Subcutaneous adipose tissue (tissue), 4 donors: Measurements from ENCODE around the gene ADAMTS18. TPM values are rescaled to one million over a fixed set of nuclear protein-coding genes. Genes with fewer than 3 reads are reported as not detected.

Experiments used
- total RNA-seq, 4 donors: library from RNA; depleted of rRNA; stranded (reverse); fragments of >200 nt; gene quantifications; one replicate each; pipeline ENCODE4 v1.1.0, GENCODE V29; 2016
- TF ChIP-seq, protein P1 (sequence below): fragments of 450-650 bp; IDR thresholded peaks from one replicate; pipeline ENCODE4 v1.5.1; 2016; ENCODE audit warnings: low read depth, mild to moderate bottlenecking, control low read depth, antibody characterized with exemption, moderate library complexity

ADAMTS18 gene
- total RNA-seq, 4 donors from 2014 or later, result 1.1 to 20.9 (median 3.1) TPM

DNA sequence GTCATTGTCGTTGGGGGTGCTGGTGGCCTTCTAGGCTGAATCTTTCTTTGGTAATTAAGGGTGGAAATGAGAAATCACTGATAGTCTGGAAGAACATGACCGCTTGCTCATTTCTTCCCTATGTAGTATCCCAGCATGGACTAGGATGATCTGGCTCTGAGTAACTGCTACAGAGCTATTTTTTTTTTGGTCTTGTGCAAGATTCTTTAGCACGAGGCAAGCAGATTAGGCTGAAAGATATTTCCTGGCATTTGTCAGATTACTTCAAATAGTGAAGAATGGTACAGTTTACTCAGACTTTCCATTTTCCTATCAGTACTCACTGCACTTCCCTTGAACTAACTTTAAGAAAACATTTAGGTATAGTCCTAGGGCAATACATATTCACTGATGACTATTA is 146.6 kb downstream of the ADAMTS18 start:
- TF ChIP-seq, protein P1, sequence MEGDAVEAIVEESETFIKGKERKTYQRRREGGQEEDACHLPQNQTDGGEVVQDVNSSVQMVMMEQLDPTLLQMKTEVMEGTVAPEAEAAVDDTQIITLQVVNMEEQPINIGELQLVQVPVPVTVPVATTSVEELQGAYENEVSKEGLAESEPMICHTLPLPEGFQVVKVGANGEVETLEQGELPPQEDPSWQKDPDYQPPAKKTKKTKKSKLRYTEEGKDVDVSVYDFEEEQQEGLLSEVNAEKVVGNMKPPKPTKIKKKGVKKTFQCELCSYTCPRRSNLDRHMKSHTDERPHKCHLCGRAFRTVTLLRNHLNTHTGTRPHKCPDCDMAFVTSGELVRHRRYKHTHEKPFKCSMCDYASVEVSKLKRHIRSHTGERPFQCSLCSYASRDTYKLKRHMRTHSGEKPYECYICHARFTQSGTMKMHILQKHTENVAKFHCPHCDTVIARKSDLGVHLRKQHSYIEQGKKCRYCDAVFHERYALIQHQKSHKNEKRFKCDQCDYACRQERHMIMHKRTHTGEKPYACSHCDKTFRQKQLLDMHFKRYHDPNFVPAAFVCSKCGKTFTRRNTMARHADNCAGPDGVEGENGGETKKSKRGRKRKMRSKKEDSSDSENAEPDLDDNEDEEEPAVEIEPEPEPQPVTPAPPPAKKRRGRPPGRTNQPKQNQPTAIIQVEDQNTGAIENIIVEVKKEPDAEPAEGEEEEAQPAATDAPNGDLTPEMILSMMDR, result no peak

DNA sequence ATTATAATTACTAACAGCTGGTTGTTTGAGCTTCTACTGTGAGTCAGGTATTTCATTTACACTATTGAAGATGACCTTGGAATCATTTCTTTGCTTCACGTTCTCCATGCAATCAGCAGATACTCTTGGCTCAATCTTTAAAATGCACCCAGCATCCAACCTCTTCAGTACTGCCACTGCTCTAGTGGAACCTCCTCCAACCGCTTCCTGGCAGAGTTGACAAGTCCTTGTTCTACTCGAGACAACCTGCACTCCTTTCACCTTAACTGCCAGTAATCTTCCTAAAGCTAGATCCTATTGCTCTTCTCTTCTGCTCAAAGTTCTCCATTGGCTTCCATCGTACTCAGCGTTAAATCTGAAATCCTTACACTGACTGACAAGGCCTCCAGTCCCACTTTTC is 149.2 kb downstream of the ADAMTS18 start:
- TF ChIP-seq, protein P1, result no peak

GRCh38 chr16:77282345-77282744 is 152.5 kb downstream of the ADAMTS18 start:
- TF ChIP-seq, protein P1, result no peak

DNA sequence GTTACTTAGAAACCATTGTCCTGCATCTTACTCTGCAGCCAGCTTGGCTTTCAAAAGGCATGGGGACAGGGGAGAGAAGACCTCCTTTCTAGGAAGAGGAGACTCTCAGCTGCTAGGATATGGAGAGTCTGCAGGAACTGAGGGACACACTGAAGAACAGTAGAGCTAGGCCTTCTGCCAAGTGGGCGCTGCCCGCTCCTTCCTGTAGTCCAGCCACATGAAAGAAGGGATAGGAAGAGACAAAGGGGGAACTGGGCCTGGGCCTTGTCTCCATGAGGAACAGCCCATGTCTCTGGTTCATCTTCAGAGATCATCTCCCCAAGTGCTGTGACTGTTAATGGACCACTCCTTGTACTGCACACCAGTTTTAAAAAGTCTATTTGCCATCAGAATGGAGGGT is 157.3 kb downstream of the ADAMTS18 start:
- TF ChIP-seq, protein P1, result no peak

DNA sequence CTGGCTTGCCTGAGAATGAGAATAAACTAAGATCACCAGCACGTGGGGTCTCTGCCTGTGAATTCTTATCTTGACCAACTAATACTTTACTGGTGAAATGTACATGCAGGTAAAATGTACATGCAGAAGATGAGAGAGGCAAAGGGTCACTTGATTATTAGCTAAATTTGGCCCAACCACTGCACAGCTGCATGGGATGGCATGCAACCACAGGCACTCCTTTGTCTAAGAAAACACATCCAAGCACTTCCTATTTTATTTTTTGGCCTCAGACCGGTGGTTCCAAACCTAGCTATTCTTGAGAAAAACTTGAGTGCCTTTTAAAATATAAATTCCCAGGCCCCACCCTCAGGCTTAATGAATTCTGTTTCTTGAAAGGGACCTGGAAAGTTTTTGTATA is 157.7 kb downstream of the ADAMTS18 start:
- TF ChIP-seq, protein P1, result no peak

DNA sequence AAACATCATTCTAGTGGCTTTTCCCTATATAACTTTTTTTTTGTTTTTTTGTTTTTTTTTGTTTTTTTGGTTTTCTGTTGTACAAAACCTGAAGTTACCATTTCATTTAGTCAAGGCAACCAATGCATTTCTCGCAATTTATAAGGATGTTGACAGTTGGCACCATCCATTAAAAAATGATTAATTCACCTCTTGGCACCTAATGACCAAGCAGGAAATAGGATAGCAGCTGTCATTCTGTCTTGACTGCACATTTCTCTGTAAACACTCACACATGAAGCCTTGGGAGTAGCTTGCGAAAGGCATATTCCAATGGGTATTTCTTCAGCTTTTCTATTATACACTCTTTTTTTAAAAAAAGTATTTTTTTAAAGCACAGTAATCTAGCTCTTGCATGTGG is 158.2 kb downstream of the ADAMTS18 start:
- TF ChIP-seq, protein P1, result no peak

GRCh38 chr16:77273815-77274214 is 161.0 kb downstream of the ADAMTS18 start:
- TF ChIP-seq, protein P1, result no peak
